ENCODE results near the gene CPHXL.

- TF ChIP-seq CTCF (conservative IDR thresholded peaks at IDR 0.05; ENCODE audit: low read depth, low read length) = no peak
- no peak for TF ChIP-seq POLR2A (IDR thresholded peaks at IDR 0.05; ENCODE audit: low read depth, low read length)
- TF ChIP-seq MXI1 (IDR thresholded peaks at IDR 0.05; ENCODE audit: borderline replicate concordance, low read depth, low read length) = no peak
- TF ChIP-seq RAD21 (IDR thresholded peaks at IDR 0.05; ENCODE audit: low read length) = no peak
- no peak for TF ChIP-seq CEBPB (IDR thresholded peaks at IDR 0.05; ENCODE audit: low read depth, low read length)
- no peak for TF ChIP-seq RFX5 (IDR thresholded peaks at IDR 0.05; ENCODE audit: low read depth, low read length)
- no peak for TF ChIP-seq MAZ (IDR thresholded peaks at IDR 0.05; ENCODE audit: borderline replicate concordance, low read depth, low read length)
- no peak for TF ChIP-seq SMC3 (IDR thresholded peaks at IDR 0.05; ENCODE audit: low read depth, low read length)
- no peak for TF ChIP-seq MAFK (IDR thresholded peaks at IDR 0.05; ENCODE audit: low read depth, low read length)
- no peak for TF ChIP-seq BHLHE40 (IDR thresholded peaks at IDR 0.05; ENCODE audit: low read depth, low read length)
- TF ChIP-seq RCOR1 (IDR thresholded peaks at IDR 0.05; ENCODE audit: insufficient replicate concordance, low read length) = no peak
- no peak for TF ChIP-seq USF2 (IDR thresholded peaks at IDR 0.05; ENCODE audit: low read depth, low read length)
Measured at GRCh38 chr16:75703306-75703705, 23.0 kb downstream of the CPHXL start.

Measured in IMR-90 (cell line).